MM.1S (cell line): ENCODE measurements around the gene PDE1A.

Source experiments
- EZH2phosphoT487 ChIP-seq: fragments of 300-600 bp; sonication (generic); IDR thresholded peaks from 2 replicates; pipeline ENCODE4 v1.6.1; 2018; ENCODE audit warnings: antibody characterized with exemption, low read length
- TF ChIP-seq, protein P1 (sequence below): fragments of 300-600 bp; sonication (generic); IDR thresholded peaks from 2 replicates; pipeline ENCODE4 v1.5.1; 2016; ENCODE audit warnings: antibody characterized with exemption, low read length, mixed read lengths

DNA sequence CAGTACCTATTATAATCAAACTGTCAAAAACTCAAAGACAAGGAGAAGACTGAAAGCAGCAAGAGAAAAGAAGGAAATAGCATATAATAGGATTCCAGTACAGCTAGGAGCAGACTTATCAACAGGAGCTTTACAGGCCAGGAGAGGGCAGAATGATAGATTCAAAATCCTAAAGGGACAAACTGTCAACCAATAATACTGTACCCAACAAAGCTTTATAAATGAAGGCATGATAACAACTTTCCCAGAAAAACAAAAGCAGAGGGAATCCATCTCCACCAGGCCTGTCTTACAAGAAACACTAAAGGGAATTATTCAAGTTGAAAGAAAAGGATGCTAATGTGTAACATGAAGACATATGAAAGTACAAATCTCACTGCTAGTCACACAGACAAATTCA lies 42.0 kb downstream of the PDE1A start:
- TF ChIP-seq, protein P1, sequence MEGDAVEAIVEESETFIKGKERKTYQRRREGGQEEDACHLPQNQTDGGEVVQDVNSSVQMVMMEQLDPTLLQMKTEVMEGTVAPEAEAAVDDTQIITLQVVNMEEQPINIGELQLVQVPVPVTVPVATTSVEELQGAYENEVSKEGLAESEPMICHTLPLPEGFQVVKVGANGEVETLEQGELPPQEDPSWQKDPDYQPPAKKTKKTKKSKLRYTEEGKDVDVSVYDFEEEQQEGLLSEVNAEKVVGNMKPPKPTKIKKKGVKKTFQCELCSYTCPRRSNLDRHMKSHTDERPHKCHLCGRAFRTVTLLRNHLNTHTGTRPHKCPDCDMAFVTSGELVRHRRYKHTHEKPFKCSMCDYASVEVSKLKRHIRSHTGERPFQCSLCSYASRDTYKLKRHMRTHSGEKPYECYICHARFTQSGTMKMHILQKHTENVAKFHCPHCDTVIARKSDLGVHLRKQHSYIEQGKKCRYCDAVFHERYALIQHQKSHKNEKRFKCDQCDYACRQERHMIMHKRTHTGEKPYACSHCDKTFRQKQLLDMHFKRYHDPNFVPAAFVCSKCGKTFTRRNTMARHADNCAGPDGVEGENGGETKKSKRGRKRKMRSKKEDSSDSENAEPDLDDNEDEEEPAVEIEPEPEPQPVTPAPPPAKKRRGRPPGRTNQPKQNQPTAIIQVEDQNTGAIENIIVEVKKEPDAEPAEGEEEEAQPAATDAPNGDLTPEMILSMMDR = no peak
- no peak for TF ChIP-seq EZH2phosphoT487
